H1 (cell line): ENCODE results near the gene UGT1A10. TPM values are rescaled to one million over a fixed set of nuclear protein-coding genes. Genes with fewer than 3 reads are reported as not detected.

Source experiments
- RBBP5 ChIP-seq: IDR thresholded peaks from 2 replicates; pipeline ENCODE4 v1.7.1; 2012; ENCODE audit warnings: low read depth, mild to moderate bottlenecking, inconsistent platforms, low read length, moderate library complexity, borderline replicate concordance
- RNF2 ChIP-seq: fragments of 200-900, 300-1000 bp; sonication (generic); IDR thresholded peaks from 2 replicates; pipeline ENCODE4 v1.7.1; 2016; ENCODE audit warnings: borderline replicate concordance, low read depth, mild to moderate bottlenecking, antibody characterized with exemption, low read length; ENCODE audit not compliant: poor library complexity, severe bottlenecking; ENCODE audit errors: missing control alignments
- TAF7 ChIP-seq: optimal IDR thresholded peaks from 2 replicates; pipeline ENCODE3; 2011; ENCODE audit warnings: low read depth, mild to moderate bottlenecking, inconsistent platforms, low read length, moderate library complexity, borderline replicate concordance
- ZNF274 ChIP-seq: IDR thresholded peaks from 2 replicates; pipeline ENCODE4 v1.7.0; 2012; ENCODE audit warnings: low read length, borderline replicate concordance; ENCODE audit errors: extremely low read depth
- polyA plus RNA-seq, 7 experiments: library from polyadenylated mRNA; depleted of rRNA in 3 of 7; stranded (reverse) in 5 of 7; unstranded in 2 of 7; fragments of >200 nt in 5 of 7; fragments of 200-250 nt in 2 of 7; gene quantifications; 1 replicate in 5 of 7; 2 replicates in 1 of 7; 4 replicates in 1 of 7; pipeline versions ENCODE4 v1.2.1 to v1.2.3, GENCODE V29; 2011 to 2013; ENCODE audit warnings: missing spikeins in 2 of 7, mixed read lengths in 2 of 7
- total RNA-seq: library from RNA; stranded (reverse); fragmentation: NEBNext Ultra II Directional; extraction: Animal tissue kit (Norgen Biotek cat#: 25700); gene quantifications from 2 replicates; pipeline ENCODE4 v1.2.1, GENCODE V29; 2021

Gene UGT1A10
- total and polyA plus RNA-seq, 2 of the 8 experiments (the other 6 are each of a cell fraction or from before 2014, with no cell fraction given) = not detected

- TF ChIP-seq TAF7 (no peak), ZNF274 (no peak), RBBP5 (no peak), RNF2 (no peak)
Measured at GRCh38 chr2:233593201-233593600, 43.0 kb upstream of the UGT1A10 start (continued).
